HEK293 (cell line): ENCODE measurements around the gene SNTB2.
A peak's percentile ranks its signal among the peaks of the same experiment; 100 is the strongest.

Source experiments
- CTCF ChIA-PET: fragments of 350-600 bp; formaldehyde crosslinking; extraction: SDS; loops from one replicate; lab custom pipeline; 2021; ENCODE audit warnings: antibody characterized with exemption; lab: Yijun Ruan, JAX
- POLR2A ChIA-PET: fragments of 300-600 bp; formaldehyde crosslinking; extraction: SDS; loops from one replicate; lab custom pipeline; 2020; ENCODE audit warnings: antibody characterized with exemption, inconsistent platforms; lab: Yijun Ruan, JAX
- H3K27ac ChIP-seq: fragments of 200-500 bp; sonication (Bioruptor generic); 2 replicates; pipeline ENCODE4 v1.5.1; 2014; ENCODE audit warnings: low read depth, low read length, control low read depth, inconsistent platforms; ENCODE audit errors: extremely low read depth
- H3K36me3 ChIP-seq, 2 experiments: fragments of 200-500 bp in 1 of 2; sonication (Bioruptor generic) in 1 of 2; 1 replicate in 1 of 2; 2 replicates in 1 of 2; pipeline ENCODE4 v1.5.1; 2014 to 2017; ENCODE audit warnings: inconsistent platforms in 2 of 2, low read length in 2 of 2; ENCODE audit not compliant: control insufficient read depth in 2 of 2, insufficient read depth in 1 of 2
- H3K4me1 ChIP-seq: fragments of 200-500 bp; sonication (Bioruptor generic); 2 replicates; pipeline ENCODE4 v1.5.1; 2014; ENCODE audit warnings: mild to moderate bottlenecking, low read length, inconsistent platforms; ENCODE audit not compliant: control insufficient read depth, insufficient read depth
- H3K4me3 ChIP-seq: 2 replicates; pipeline ENCODE4 v1.5.1; 2011; ENCODE audit warnings: low read depth, mild to moderate bottlenecking, control low read depth, low read length, moderate library complexity
- H3K9me3 ChIP-seq: fragments of 200-500 bp; sonication (Bioruptor generic); 2 replicates; pipeline ENCODE4 v1.5.1; 2014; ENCODE audit warnings: low read depth, low read length, inconsistent platforms; ENCODE audit not compliant: control insufficient read depth, insufficient read depth
- BCL11B ChIP-seq: fragments of 450-650 bp; formaldehyde crosslinking; IDR thresholded peaks from 2 replicates; pipeline ENCODE4 v1.5.1; 2016; ENCODE audit warnings: low read depth, missing biosample characterization, missing genetic modification characterization
- HOXD13 ChIP-seq: sonication (generic); formaldehyde crosslinking; IDR thresholded peaks from 2 replicates; pipeline ENCODE4 v1.8.0; 2022; ENCODE audit warnings: missing genetic modification reagents, borderline replicate concordance
- KLF10 ChIP-seq: fragments of 450-650 bp; IDR thresholded peaks from 2 replicates; pipeline ENCODE4 v1.5.1; 2018; ENCODE audit warnings: missing biosample characterization, mild to moderate bottlenecking, missing genetic modification characterization
- MYNN ChIP-seq: fragments of 450-650 bp; formaldehyde crosslinking; IDR thresholded peaks from 2 replicates; pipeline ENCODE4 v1.5.1; 2016; ENCODE audit warnings: missing biosample characterization, missing genetic modification characterization, borderline replicate concordance
- OSR2 ChIP-seq: fragments of 450-650 bp; formaldehyde crosslinking; IDR thresholded peaks from 2 replicates; pipeline ENCODE4 v1.5.1; 2016; ENCODE audit warnings: missing biosample characterization, missing genetic modification characterization
- OVOL3 ChIP-seq: fragments of 450-650 bp; formaldehyde crosslinking; IDR thresholded peaks from 2 replicates; pipeline ENCODE4 v1.5.1; 2016; ENCODE audit warnings: missing biosample characterization, missing genetic modification characterization
- PBX3 ChIP-seq: sonication (generic); formaldehyde crosslinking; IDR thresholded peaks from 2 replicates; pipeline ENCODE4 v1.8.1; 2022; ENCODE audit warnings: mild to moderate bottlenecking, moderate library complexity, missing genetic modification reagents
- SETDB1 ChIP-seq: IDR thresholded peaks from one replicate; pipeline ENCODE4 v1.6.1; 2017; ENCODE audit warnings: mild to moderate bottlenecking, low read length, moderate library complexity, mixed read lengths; ENCODE audit not compliant: insufficient read length
- TCF7L2 ChIP-seq: IDR thresholded peaks from 2 replicates; pipeline ENCODE4 v1.6.1; 2011; ENCODE audit warnings: low read depth, mild to moderate bottlenecking, inconsistent platforms, low read length, moderate library complexity, borderline replicate concordance
- ZBTB20 ChIP-seq: fragments of 450-650 bp; formaldehyde crosslinking; IDR thresholded peaks from 2 replicates; pipeline ENCODE4 v1.5.1; 2016; ENCODE audit warnings: missing biosample characterization, missing genetic modification characterization
- ZNF10 ChIP-seq: fragments of 450-650 bp; formaldehyde crosslinking; IDR thresholded peaks from 2 replicates; pipeline ENCODE4 v1.5.1; 2017; ENCODE audit warnings: missing biosample characterization, missing genetic modification characterization
- ZNF121 ChIP-seq: fragments of 450-650 bp; formaldehyde crosslinking; IDR thresholded peaks from 2 replicates; pipeline ENCODE4 v1.5.1; 2016; ENCODE audit warnings: missing biosample characterization, missing genetic modification characterization
- ZNF248 ChIP-seq: fragments of 450-650 bp; formaldehyde crosslinking; IDR thresholded peaks from 2 replicates; pipeline ENCODE4 v1.5.1; 2017; ENCODE audit warnings: missing biosample characterization, missing genetic modification characterization
- ZNF280D ChIP-seq: fragments of 450-650 bp; formaldehyde crosslinking; IDR thresholded peaks from 2 replicates; pipeline ENCODE4 v1.5.1; 2016; ENCODE audit warnings: missing biosample characterization, missing genetic modification characterization
- ZNF366 ChIP-seq: fragments of 450-650 bp; formaldehyde crosslinking; conservative IDR thresholded peaks from 2 replicates; pipeline ENCODE4 v1.5.1; 2016; ENCODE audit warnings: missing biosample characterization, missing genetic modification characterization
- ZNF404 ChIP-seq: fragments of 450-650 bp; formaldehyde crosslinking; IDR thresholded peaks from 2 replicates; pipeline ENCODE4 v1.5.1; 2017; ENCODE audit warnings: missing biosample characterization, missing genetic modification characterization
- ZNF501 ChIP-seq: fragments of 450-650 bp; formaldehyde crosslinking; IDR thresholded peaks from 2 replicates; pipeline ENCODE4 v1.5.1; 2016; ENCODE audit warnings: missing biosample characterization, missing genetic modification characterization
- ZNF629 ChIP-seq: fragments of 450-650 bp; formaldehyde crosslinking; IDR thresholded peaks from 2 replicates; pipeline ENCODE4 v1.5.1; 2017; ENCODE audit warnings: missing biosample characterization, missing genetic modification characterization
- ZNF645 ChIP-seq: fragments of 450-650 bp; formaldehyde crosslinking; IDR thresholded peaks from 2 replicates; pipeline ENCODE4; 2016; ENCODE audit warnings: missing biosample characterization, missing genetic modification characterization
- ZNF664 ChIP-seq: fragments of 450-650 bp; formaldehyde crosslinking; IDR thresholded peaks from 2 replicates; pipeline ENCODE4 v1.5.1; 2016; ENCODE audit warnings: missing biosample characterization, missing genetic modification characterization
- ZNF704 ChIP-seq: fragments of 450-650 bp; formaldehyde crosslinking; IDR thresholded peaks from 2 replicates; pipeline ENCODE4 v1.5.1; 2016; ENCODE audit warnings: missing biosample characterization, missing genetic modification characterization
- ZNF768 ChIP-seq: fragments of 450-650 bp; formaldehyde crosslinking; IDR thresholded peaks from 2 replicates; pipeline ENCODE4 v1.5.1; 2018; ENCODE audit warnings: missing biosample characterization, mild to moderate bottlenecking, missing genetic modification characterization
- TF ChIP-seq, protein P1 (sequence below): fragments of 450-650 bp; formaldehyde crosslinking; IDR thresholded peaks from 2 replicates; pipeline ENCODE4 v1.5.1; 2016; ENCODE audit warnings: missing biosample characterization, missing genetic modification characterization, borderline replicate concordance

SNTB2 gene

GRCh38 chr16:69260506-69260905 is 73.5 kb downstream of the SNTB2 start (continued):
- TF ChIP-seq ZNF280D (tag by site-specific recombination) = no peak
- TF ChIP-seq OSR2 (tag by site-specific recombination) = no peak
- no peak for TF ChIP-seq ZNF10 (tag by site-specific recombination)
- TF ChIP-seq HOXD13 (CRISPR knock-in tag) = no peak

DNA sequence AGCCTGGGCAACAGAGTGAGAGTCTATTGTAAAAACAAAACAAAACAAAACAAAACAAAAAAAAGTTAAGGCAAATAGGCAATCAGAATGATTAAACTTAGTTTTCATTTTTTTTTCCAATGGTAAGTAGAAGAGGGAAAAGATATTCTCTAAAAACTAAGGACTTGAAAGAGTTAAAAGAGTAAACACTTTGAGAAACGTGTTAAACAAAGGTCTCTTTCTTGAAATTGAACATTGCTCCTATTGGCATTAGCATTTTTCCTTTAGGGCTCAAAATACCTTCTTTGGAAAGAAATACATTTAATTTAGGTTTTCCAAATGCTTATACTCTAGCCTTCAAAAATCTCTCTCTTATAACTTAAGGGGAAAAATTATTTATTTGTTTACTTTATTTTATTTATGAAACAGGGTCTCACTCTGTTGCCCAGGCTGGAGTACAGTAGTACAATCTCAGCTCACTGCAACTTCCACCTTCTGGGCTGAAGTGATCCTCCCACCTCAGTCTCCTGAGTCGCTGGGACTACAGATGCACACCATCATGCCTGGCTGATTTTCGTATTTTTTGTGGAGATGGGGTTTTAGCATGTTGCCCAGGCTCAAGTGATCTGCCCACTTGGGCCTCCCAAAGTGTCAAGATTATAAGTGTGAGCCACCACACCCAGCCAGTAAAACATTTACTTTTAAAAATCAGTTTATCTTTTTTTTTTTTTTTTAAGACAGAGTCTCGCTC is 79.5 kb downstream of the SNTB2 start:
- CTCF ChIA-PET = no interaction called here
- Histone ChIP-seq H3K36me3 (peaks cover 0 to 26% of the 10 kb centered on the region in 2 experiments; a peak in 2 of 3 replicates), H3K27ac (no peak overlapping the region)

DNA sequence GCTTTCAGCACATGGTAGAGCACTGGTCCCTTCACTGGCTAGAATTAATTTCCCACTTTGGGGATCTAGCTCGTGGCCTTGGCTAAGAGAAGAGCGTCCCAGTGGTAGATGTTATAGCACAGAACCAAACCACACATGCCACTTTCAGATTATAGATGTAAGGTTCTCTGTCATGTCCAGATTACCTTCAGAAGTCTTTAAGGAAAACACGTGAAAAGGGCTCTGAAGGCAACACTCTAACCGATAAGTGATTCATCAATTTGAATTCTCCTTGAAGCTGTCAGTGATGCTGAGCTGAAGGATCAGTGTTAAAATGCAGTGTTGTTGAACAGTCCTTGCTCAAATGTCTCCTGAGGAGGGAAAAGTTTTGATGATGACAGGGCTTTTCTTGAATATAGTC is 80.7 kb downstream of the SNTB2 start:
- H3K9me3 ChIP-seq = no peaks in the 10 kb centered on the region
- no peak overlapping the region for H3K27ac ChIP-seq
- H3K36me3 ChIP-seq = peaks cover 0 to 19% of the 10 kb centered on the region in 2 experiments; a peak in 2 of 3 replicates
- H3K4me1 ChIP-seq = no peaks in the 10 kb centered on the region
- CTCF ChIA-PET = interaction anchor here (0.7 to 1.2 kb wide), 3 partner anchors 14 to 117 kb away, joined by 3 to 4 read pairs (median 3); no protein-coding TSS in a partner anchor
- no peak overlapping the region for H3K4me3 ChIP-seq
- POLR2A ChIA-PET = interaction anchor here (0.8 kb wide), 1 partner anchor 80 kb away, joined by 3 read pairs; no protein-coding TSS in a partner anchor
- TF ChIP-seq ZNF248 (tag by site-specific recombination) (no peak), TCF7L2 (no peak), KLF10 (tag by site-specific recombination) (no peak), ZNF645 (no peak), BCL11B (tag by site-specific recombination) (no peak), MYNN (no peak), ZNF404 (tag by site-specific recombination) (no peak), PBX3 (CRISPR knock-in tag) (no peak), ZNF501 (no peak), ZNF704 (tag by site-specific recombination) (no peak), OVOL3 (tag by site-specific recombination) (no peak), ZNF664 (tag by site-specific recombination) (no peak), ZNF366 (tag by site-specific recombination) (no peak), ZBTB20 (tag by site-specific recombination) (no peak), SETDB1 (no peak), ZNF768 (tag by site-specific recombination) (no peak), ZNF629 (tag by site-specific recombination) (no peak)
- TF ChIP-seq, protein P1, sequence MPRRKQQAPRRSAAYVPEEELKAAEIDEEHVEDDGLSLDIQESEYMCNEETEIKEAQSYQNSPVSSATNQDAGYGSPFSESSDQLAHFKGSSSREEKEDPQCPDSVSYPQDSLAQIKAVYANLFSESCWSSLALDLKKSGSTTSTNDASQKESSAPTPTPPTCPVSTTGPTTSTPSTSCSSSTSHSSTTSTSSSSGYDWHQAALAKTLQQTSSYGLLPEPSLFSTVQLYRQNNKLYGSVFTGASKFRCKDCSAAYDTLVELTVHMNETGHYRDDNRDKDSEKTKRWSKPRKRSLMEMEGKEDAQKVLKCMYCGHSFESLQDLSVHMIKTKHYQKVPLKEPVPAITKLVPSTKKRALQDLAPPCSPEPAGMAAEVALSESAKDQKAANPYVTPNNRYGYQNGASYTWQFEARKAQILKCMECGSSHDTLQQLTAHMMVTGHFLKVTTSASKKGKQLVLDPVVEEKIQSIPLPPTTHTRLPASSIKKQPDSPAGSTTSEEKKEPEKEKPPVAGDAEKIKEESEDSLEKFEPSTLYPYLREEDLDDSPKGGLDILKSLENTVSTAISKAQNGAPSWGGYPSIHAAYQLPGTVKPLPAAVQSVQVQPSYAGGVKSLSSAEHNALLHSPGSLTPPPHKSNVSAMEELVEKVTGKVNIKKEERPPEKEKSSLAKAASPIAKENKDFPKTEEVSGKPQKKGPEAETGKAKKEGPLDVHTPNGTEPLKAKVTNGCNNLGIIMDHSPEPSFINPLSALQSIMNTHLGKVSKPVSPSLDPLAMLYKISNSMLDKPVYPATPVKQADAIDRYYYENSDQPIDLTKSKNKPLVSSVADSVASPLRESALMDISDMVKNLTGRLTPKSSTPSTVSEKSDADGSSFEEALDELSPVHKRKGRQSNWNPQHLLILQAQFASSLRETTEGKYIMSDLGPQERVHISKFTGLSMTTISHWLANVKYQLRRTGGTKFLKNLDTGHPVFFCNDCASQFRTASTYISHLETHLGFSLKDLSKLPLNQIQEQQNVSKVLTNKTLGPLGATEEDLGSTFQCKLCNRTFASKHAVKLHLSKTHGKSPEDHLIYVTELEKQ = no peak

More for the DNA sequence above, 79.5 kb downstream of the SNTB2 start:
- POLR2A ChIA-PET = no interaction called here
- no peaks in the 10 kb centered on the region for H3K4me1 ChIP-seq
- H3K4me3 ChIP-seq = no peak overlapping the region
- no peaks in the 10 kb centered on the region for H3K9me3 ChIP-seq
- 0 out of 2 replicates have a peak, but pooled peaks have one; percentile 19 for TF ChIP-seq ZNF121 (tag by site-specific recombination)
- no peak for TF ChIP-seq OSR2 (tag by site-specific recombination)
